Progenitor cell of endocrine pancreas (in vitro differentiated cells): ENCODE measurements around the gene TMEM235. TPM values are rescaled to one million over a fixed set of nuclear protein-coding genes. Genes with fewer than 3 reads are reported as not detected.
A peak's percentile ranks its signal among the peaks of the same experiment; 100 is the strongest.

Source experiments
- DNase-seq: peaks from one replicate; pipeline ENCODE4 v3.0.0; 2021; ENCODE audit warnings: low spot score; ENCODE audit not compliant: unreplicated experiment
- H3K27ac Mint-ChIP-seq: 2 replicates; pipeline ENCODE4 v1.8.0; 2021; ENCODE audit warnings: mild to moderate bottlenecking, moderate library complexity, mixed read lengths
- H3K27me3 Mint-ChIP-seq: 2 replicates; pipeline ENCODE4 v1.8.0; 2021; ENCODE audit warnings: mixed read lengths
- H3K36me3 Mint-ChIP-seq: 2 replicates; pipeline ENCODE4 v1.8.0; 2022; ENCODE audit warnings: mixed read lengths; ENCODE audit not compliant: insufficient read depth
- H3K4me1 Mint-ChIP-seq: 2 replicates; pipeline ENCODE4 v1.8.0; 2021; ENCODE audit warnings: low read depth, mixed read lengths
- H3K4me3 Mint-ChIP-seq: 2 replicates; pipeline ENCODE4 v1.8.0; 2021; ENCODE audit warnings: low read depth, mild to moderate bottlenecking, moderate library complexity, mixed read lengths
- H3K9me3 Mint-ChIP-seq: 2 replicates; pipeline ENCODE4 v1.8.0; 2021; ENCODE audit warnings: low read depth, mixed read lengths
- CTCF ChIP-seq: fragments of 200-600 bp; sonication (generic); IDR thresholded peaks from one replicate; pipeline ENCODE4 v1.5.0; 2021; ENCODE audit warnings: antibody characterized with exemption, mild to moderate bottlenecking; ENCODE audit not compliant: unreplicated experiment
- total RNA-seq: library from RNA; stranded (reverse); gene quantifications from 2 replicates; pipeline ENCODE4 v1.2.1, GENCODE V29; 2021

TMEM235 gene
- total RNA-seq, 1 donor from 2014 or later, result not detected

GRCh38 chr17:78272914-78273258 lies 41.5 kb downstream of the TMEM235 start:
- Mint-ChIP-seq H3K4me3 (no peak overlapping the region), H3K27me3 (no peaks in the 10 kb centered on the region)
- DNase-seq, result no peak

GRCh38 chr17:78273813-78274212 lies 42.4 kb downstream of the TMEM235 start:
- Mint-ChIP-seq H3K27ac (no peak overlapping the region), H3K36me3 (no peaks in the 10 kb centered on the region), H3K4me1 (peaks cover 36% of the 10 kb centered on the region), H3K4me3 (no peak overlapping the region), H3K9me3 (no peaks in the 10 kb centered on the region), H3K27me3 (no peaks in the 10 kb centered on the region)
- no peak for TF ChIP-seq CTCF
- DNase-seq, result no peak

More at GRCh38 chr17:78272914-78273258, 41.5 kb downstream of the TMEM235 start:
- no peaks in the 10 kb centered on the region for H3K36me3 Mint-ChIP-seq
- H3K9me3 Mint-ChIP-seq, result no peaks in the 10 kb centered on the region
- TF ChIP-seq CTCF, result no peak
- H3K4me1 Mint-ChIP-seq, result peaks cover 42% of the 10 kb centered on the region
- peak overlapping the region; percentile 62 for H3K27ac Mint-ChIP-seq

- Mint-ChIP-seq H3K27me3 (peaks cover 6% of the 10 kb centered on the region), H3K27ac (no peak overlapping the region), H3K9me3 (no peaks in the 10 kb centered on the region), H3K4me3 (no peak overlapping the region), H3K36me3 (no peaks in the 10 kb centered on the region), H3K4me1 (peaks cover 29% of the 10 kb centered on the region)
- DNase-seq, result no peak
- no peak for TF ChIP-seq CTCF
Measured at GRCh38 chr17:78275355-78275754, 43.9 kb downstream of the TMEM235 start.

DNA sequence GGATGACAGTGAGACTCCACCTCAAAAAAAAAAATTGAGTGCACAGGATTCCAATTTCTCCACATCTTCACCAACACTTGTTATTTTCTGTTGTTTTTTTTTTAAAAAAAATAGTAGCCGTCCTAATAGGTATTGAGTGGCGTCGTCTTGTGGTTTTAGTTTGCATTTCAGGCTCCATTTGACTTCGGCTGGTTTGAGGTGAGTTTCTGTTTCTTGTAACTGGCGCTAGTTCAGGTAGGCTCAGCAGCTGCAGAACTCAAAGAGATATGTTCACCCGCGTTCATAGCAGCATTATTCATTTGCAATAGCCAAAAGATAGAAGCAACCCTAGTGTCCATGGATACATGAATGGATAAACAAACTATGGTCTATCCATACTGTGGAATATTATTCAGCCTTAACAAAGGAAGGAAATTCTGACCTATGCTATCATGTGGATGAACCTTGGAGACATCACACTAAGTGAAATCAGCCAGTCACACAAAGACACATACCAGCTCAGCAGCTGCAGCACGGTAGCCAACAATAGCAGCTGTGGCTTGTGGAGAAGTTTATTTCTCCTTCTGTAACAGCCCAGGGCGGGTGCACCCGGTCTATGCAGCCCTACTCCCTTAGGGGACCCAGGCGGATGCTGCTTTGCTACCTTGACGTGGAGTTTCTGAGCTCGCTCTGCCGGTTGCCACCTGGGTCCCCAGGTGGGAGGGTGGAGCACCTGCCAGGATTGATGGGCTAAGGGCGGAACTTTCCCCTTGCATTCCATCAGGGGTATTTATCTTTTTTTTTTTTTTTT lies 44.9 kb downstream of the TMEM235 start:
- DNase-seq, result no peak
- Mint-ChIP-seq H3K4me1 (peaks cover 22% of the 10 kb centered on the region), H3K27me3 (peaks cover 6% of the 10 kb centered on the region), H3K9me3 (no peaks in the 10 kb centered on the region), H3K27ac (no peak overlapping the region), H3K4me3 (no peak overlapping the region), H3K36me3 (no peaks in the 10 kb centered on the region)
- no peak for TF ChIP-seq CTCF

DNA sequence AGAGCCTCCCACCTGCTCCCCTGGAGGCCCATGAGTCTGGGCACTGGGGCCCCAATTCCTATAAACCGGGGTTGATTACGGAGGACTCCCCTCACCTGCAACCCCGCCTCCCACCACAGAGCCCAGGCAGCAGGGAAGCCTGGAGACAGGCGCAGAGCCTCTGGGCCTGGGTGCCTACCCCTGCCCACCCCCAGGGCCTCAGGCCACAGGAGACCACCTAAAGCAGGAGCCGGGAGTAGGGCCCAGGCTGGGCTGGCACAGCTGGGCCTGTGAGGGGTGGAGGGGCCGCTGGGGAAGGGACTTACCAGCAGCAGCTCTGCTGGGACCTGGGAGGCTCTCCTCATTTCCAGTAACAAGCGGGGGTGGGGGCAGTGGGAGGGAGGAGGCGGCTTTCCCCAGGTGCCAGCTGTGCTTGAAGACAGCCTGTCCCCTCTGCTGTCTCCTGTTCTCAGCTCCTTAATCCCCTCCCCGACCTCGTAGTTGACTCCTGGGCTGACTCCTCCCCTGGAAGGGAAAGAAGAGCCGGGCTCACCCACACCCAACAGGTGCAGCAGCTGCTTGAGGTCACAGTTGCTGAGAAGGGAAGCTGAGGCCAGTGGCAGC lies 46.8 kb downstream of the TMEM235 start:
- Mint-ChIP-seq H3K27ac (no peak overlapping the region), H3K4me3 (no peak overlapping the region), H3K27me3 (peaks cover 6% of the 10 kb centered on the region)

More for the DNA sequence above, 46.8 kb downstream of the TMEM235 start:
- Mint-ChIP-seq H3K36me3 (no peaks in the 10 kb centered on the region), H3K9me3 (no peaks in the 10 kb centered on the region), H3K4me1 (peaks cover 10% of the 10 kb centered on the region)
- no peak for TF ChIP-seq CTCF
- DNase-seq, result no peak
